H1 (cell line): Measurements from ENCODE around the gene BCAR3. TPM values are rescaled to one million over a fixed set of nuclear protein-coding genes. Genes with fewer than 3 reads are reported as not detected.
A peak's percentile ranks its signal among the peaks of the same experiment; 100 is the strongest.

Experiments used
- CTCF ChIA-PET: fragments of 300-600 bp; sonication (Branson Sonifier 250); formaldehyde crosslinking; loops from one replicate; lab custom pipeline; 2021; ENCODE audit not compliant: partially characterized antibody; lab: Charles Lee
- POLR2A ChIA-PET: fragments of 300-600 bp; sonication (Branson Sonifier 250); formaldehyde crosslinking; loops from one replicate; lab custom pipeline; 2021; ENCODE audit warnings: inconsistent platforms; ENCODE audit not compliant: partially characterized antibody; lab: Charles Lee
- DNase-seq, 2 experiments: peaks; one replicate each; pipeline versions ENCODE4 v3.0.0 to v3.0.0-alpha.2; 2010 to 2022; ENCODE audit warnings: low spot score in 2 of 2, low read depth in 1 of 2, mixed read lengths in 1 of 2
- FAIRE-seq: peaks from 2 replicates; lab custom pipeline; 2011; peaks lifted over from hg19 to GRCh38; lab: Jason Lieb, UNC
- H2AFZ ChIP-seq: 2 replicates; pipeline ENCODE4 v1.8.1; 2012; ENCODE audit warnings: low read length, inconsistent platforms
- H2AK5ac ChIP-seq: 2 replicates; pipeline ENCODE4 v1.6.1; 2013; ENCODE audit warnings: low read depth, low read length
- H2BK120ac ChIP-seq: replicated peaks from 2 replicates; pipeline ENCODE3; 2013; ENCODE audit warnings: low read depth, low read length, inconsistent platforms
- H2BK12ac ChIP-seq: 2 replicates; pipeline ENCODE4 v1.6.1; 2013; ENCODE audit warnings: low read depth, low read length
- H2BK15ac ChIP-seq: 2 replicates; pipeline ENCODE4 v1.6.1; 2013; ENCODE audit warnings: low read length
- H2BK20ac ChIP-seq: 2 replicates; pipeline ENCODE4 v1.6.1; 2013; ENCODE audit warnings: low read length
- H2BK5ac ChIP-seq: 2 replicates; pipeline ENCODE4 v1.6.1; 2013; ENCODE audit warnings: low read depth, low read length
- H3K14ac ChIP-seq: 2 replicates; pipeline ENCODE4 v1.6.1; 2013; ENCODE audit warnings: inconsistent platforms; ENCODE audit not compliant: insufficient read length
- H3K18ac ChIP-seq: 2 replicates; pipeline ENCODE4 v1.6.1; 2013; ENCODE audit warnings: low read length; ENCODE audit errors: extremely low read depth
- H3K23ac ChIP-seq: 2 replicates; pipeline ENCODE4 v1.6.1; 2013; ENCODE audit warnings: inconsistent platforms; ENCODE audit not compliant: insufficient read length
- H3K23me2 ChIP-seq: 2 replicates; pipeline ENCODE4 v1.6.1; 2013; ENCODE audit warnings: low read depth, low read length
- H3K27ac ChIP-seq: 2 replicates; pipeline ENCODE4 v1.6.1; 2011; ENCODE audit warnings: low read depth, low read length, inconsistent platforms
- H3K27me3 ChIP-seq, 4 experiments: replicated peaks in 1 of 4; 1 replicate in 1 of 4; 2 replicates in 3 of 4; pipeline versions ENCODE4 v1.6.1 to v1.8.1; 2011 to 2013; ENCODE audit warnings: low read length in 3 of 4, mild to moderate bottlenecking in 3 of 4, inconsistent platforms in 2 of 4, mixed read lengths in 2 of 4, moderate library complexity in 1 of 4; ENCODE audit not compliant: control insufficient read depth in 3 of 4, insufficient read depth in 3 of 4; ENCODE audit errors: extremely low read depth in 1 of 4
- H3K36me3 ChIP-seq, 4 experiments: 2 replicates each; pipeline versions ENCODE4 v1.6.1 to v1.8.1; 2011 to 2013; ENCODE audit warnings: mild to moderate bottlenecking in 4 of 4, low read length in 3 of 4, moderate library complexity in 2 of 4, control low read depth in 1 of 4, inconsistent platforms in 1 of 4; ENCODE audit not compliant: insufficient read depth in 4 of 4, control insufficient read depth in 2 of 4
- H3K4ac ChIP-seq: replicated peaks from 2 replicates; pipeline ENCODE3; 2013; ENCODE audit warnings: low read length, low read depth, mixed read lengths, inconsistent platforms; ENCODE audit not compliant: insufficient read length
- H3K4me1 ChIP-seq, 4 experiments: replicated peaks in 1 of 4; 1 replicate in 1 of 4; 2 replicates in 3 of 4; pipeline versions ENCODE4 v1.6.1 to v1.8.1; 2011 to 2013; ENCODE audit warnings: low read length in 3 of 4, inconsistent platforms in 2 of 4, mixed read lengths in 1 of 4; ENCODE audit not compliant: insufficient read depth in 4 of 4, control insufficient read depth in 3 of 4
- H3K4me2 ChIP-seq, 2 experiments: 2 replicates each; pipeline versions ENCODE4 v1.6.1 to v1.8.1; 2011 to 2013; ENCODE audit warnings: low read depth in 2 of 2, low read length in 2 of 2, control low read depth in 1 of 2, inconsistent platforms in 1 of 2, mild to moderate bottlenecking in 1 of 2; ENCODE audit not compliant: insufficient read depth in 1 of 2
- H3K4me3 ChIP-seq, 4 experiments: fragments of 200-600, 300-600 bp in 1 of 4; sonication (generic), shearing (Covaris generic), sonication (Bioruptor Twin) in 1 of 4; 2 replicates each; pipeline versions ENCODE4 v1.5.1 to v1.8.1; 2011 to 2016; ENCODE audit warnings: low read length in 4 of 4, low read depth in 3 of 4, control low read depth in 2 of 4, inconsistent platforms in 2 of 4, mild to moderate bottlenecking in 2 of 4, mixed read lengths in 1 of 4, moderate library complexity in 1 of 4; ENCODE audit not compliant: insufficient read depth in 2 of 4; ENCODE audit errors: extremely low read depth in 1 of 4
- H3K56ac ChIP-seq: replicated peaks from 2 replicates; pipeline ENCODE3; 2013; ENCODE audit warnings: low read depth, mild to moderate bottlenecking, mixed read lengths, low read length, inconsistent platforms; ENCODE audit not compliant: insufficient read length
- H3K79me1 ChIP-seq: 2 replicates; pipeline ENCODE4 v1.6.1; 2013; ENCODE audit warnings: low read depth, low read length, control low read depth
- H3K79me2 ChIP-seq, 2 experiments: 2 replicates each; pipeline versions ENCODE4 v1.6.1 to v1.8.1; 2012 to 2013; ENCODE audit warnings: low read length in 2 of 2, mild to moderate bottlenecking in 2 of 2, inconsistent platforms in 1 of 2; ENCODE audit not compliant: insufficient read depth in 2 of 2, control insufficient read depth in 1 of 2
- H3K9ac ChIP-seq, 4 experiments: replicated peaks in 1 of 4; 1 replicate in 1 of 4; 2 replicates in 3 of 4; pipeline versions ENCODE4 v1.6.1 to v1.8.1; 2011 to 2013; ENCODE audit warnings: low read depth in 3 of 4, low read length in 3 of 4, control low read depth in 2 of 4, mild to moderate bottlenecking in 2 of 4, moderate library complexity in 2 of 4, inconsistent platforms in 1 of 4; ENCODE audit errors: extremely low read depth in 1 of 4
- H3K9me3 ChIP-seq, 2 experiments: 2 replicates each; pipeline versions ENCODE4 v1.6.1 to v1.8.1; 2012 to 2013; ENCODE audit warnings: mild to moderate bottlenecking in 2 of 2, moderate library complexity in 2 of 2, control low read depth in 1 of 2, inconsistent platforms in 1 of 2, low read depth in 1 of 2, low read length in 1 of 2, mixed read lengths in 1 of 2; ENCODE audit not compliant: insufficient read depth in 2 of 2
- H4K20me1 ChIP-seq, 2 experiments: replicated peaks in 1 of 2; 2 replicates each; pipeline versions ENCODE3 to v1.8.1; 2011 to 2013; ENCODE audit warnings: inconsistent platforms in 2 of 2, low read length in 2 of 2, mild to moderate bottlenecking in 1 of 2; ENCODE audit not compliant: insufficient read depth in 2 of 2, control insufficient read depth in 1 of 2
- H4K5ac ChIP-seq: 2 replicates; pipeline ENCODE4 v1.6.1; 2013; ENCODE audit warnings: low read length, low read depth, mixed read lengths, inconsistent platforms; ENCODE audit not compliant: insufficient read length
- H4K8ac ChIP-seq: 2 replicates; pipeline ENCODE4 v1.8.0; 2013; ENCODE audit warnings: mild to moderate bottlenecking, moderate library complexity, low read length, inconsistent platforms; ENCODE audit not compliant: insufficient read depth; ENCODE audit errors: extremely low read depth
- H4K91ac ChIP-seq: replicated peaks from 2 replicates; pipeline ENCODE3; 2013; ENCODE audit warnings: low read length, mixed read lengths, inconsistent platforms; ENCODE audit not compliant: insufficient read length
- RAD21 ChIP-seq, 2 experiments: IDR thresholded peaks in 1 of 2; conservative IDR thresholded peaks in 1 of 2; 2 replicates each; pipeline ENCODE4 v1.6.1; 2011; ENCODE audit warnings: low read depth in 2 of 2, low read length in 2 of 2, improper control_type of control experiment in 1 of 2, inconsistent platforms in 1 of 2, mild to moderate bottlenecking in 1 of 2, moderate library complexity in 1 of 2
- YY1 ChIP-seq: IDR thresholded peaks from 2 replicates; pipeline ENCODE4 v1.6.1; 2011; ENCODE audit warnings: low read depth, mild to moderate bottlenecking, low read length
- WGBS, 2 experiments: shearing (Covaris generic) in 1 of 2; methylation state at CpG; one replicate each; pipeline versions ENCODE4 v1.1.6 to v1.1.7; 2013 to 2015; ENCODE audit warnings: low lambda C conversion rate in 2 of 2, mixed read lengths in 2 of 2, inconsistent platforms in 1 of 2, low coverage in 1 of 2, missing lambda C conversion rate in 1 of 2; ENCODE audit not compliant: insufficient replicate concordance in 2 of 2, insufficient coverage in 1 of 2, insufficient read length in 1 of 2; ENCODE audit errors: extremely low coverage in 1 of 2, missing lambda C conversion rate in 1 of 2; 5-methylcytosine and 5-hydroxymethylcytosine counted together
- polyA plus RNA-seq, 7 experiments: library from polyadenylated mRNA; depleted of rRNA in 3 of 7; stranded (reverse) in 5 of 7; unstranded in 2 of 7; fragments of >200 nt in 5 of 7; fragments of 200-250 nt in 2 of 7; gene quantifications; 1 replicate in 5 of 7; 2 replicates in 1 of 7; 4 replicates in 1 of 7; pipeline versions ENCODE4 v1.2.1 to v1.2.3, GENCODE V29; 2011 to 2013; ENCODE audit warnings: missing spikeins in 2 of 7, mixed read lengths in 2 of 7
- total RNA-seq: library from RNA; stranded (reverse); fragmentation: NEBNext Ultra II Directional; extraction: Animal tissue kit (Norgen Biotek cat#: 25700); gene quantifications from 2 replicates; pipeline ENCODE4 v1.2.1, GENCODE V29; 2021
- TF ChIP-seq, protein P1 (sequence below), 3 experiments: IDR thresholded peaks; 1 replicate in 2 of 3; 2 replicates in 1 of 3; pipeline versions ENCODE4 v1.5.1 to v1.6.1; 2011; ENCODE audit warnings: low read length in 3 of 3, mild to moderate bottlenecking in 3 of 3, inconsistent platforms in 2 of 3, low read depth in 1 of 3, moderate library complexity in 1 of 3; ENCODE audit not compliant: insufficient read depth in 1 of 3; ENCODE audit errors: control extremely low read depth in 1 of 3

The BCAR3 gene
- total and polyA plus RNA-seq, 2 of the 8 experiments (the other 6 are each of a cell fraction or from before 2014, with no cell fraction given) = 5.6 to 9.2 TPM

DNA sequence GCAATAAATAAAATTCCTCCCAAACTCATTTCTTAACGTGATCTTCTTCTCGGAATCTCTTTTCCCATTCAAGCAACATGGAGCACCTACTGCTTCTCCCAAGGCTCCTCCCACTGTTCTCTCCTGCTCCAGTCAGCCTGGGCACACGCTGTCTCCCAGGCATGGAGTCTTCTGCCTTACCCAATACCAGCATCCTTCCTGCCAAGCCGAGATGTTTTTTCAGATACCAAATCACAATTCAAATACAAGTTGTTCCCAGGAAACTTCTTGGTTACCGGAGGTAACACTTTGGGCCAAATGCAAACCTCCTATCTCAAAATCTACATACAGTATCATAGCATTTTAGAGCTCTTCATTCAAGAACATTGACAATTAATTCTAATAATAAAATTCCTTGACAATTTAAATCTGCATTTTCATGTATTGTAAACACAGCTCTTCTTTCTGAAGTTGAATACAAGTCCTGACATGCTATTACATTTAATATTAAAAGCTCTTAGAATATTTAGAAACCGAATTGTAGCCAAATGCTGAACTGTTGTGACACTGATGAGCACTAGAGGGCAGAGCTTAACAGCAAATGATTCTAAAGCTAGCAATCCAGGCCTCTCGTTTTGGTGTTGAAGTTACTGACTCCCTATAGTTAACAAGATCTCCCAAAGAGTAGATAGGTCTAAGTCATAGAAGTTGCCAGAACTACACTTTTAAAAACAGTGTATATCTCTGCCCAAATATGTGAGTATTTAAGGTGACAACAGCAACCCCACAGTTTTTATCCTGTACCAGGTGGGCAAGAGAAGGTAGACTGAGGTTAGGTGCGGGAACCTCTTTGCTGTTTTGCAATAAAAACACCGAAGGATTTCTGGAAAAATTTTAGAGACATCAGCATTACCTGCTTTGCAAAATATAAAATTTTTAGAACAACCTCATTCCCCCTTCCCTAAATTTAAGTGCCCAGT lies 52.3 kb downstream of the BCAR3 start:
- no peak overlapping the region for H2AK5ac ChIP-seq
- H3K14ac ChIP-seq = no peak overlapping the region
- peak overlapping the region; percentile 25 for H3K4ac ChIP-seq
- H3K79me1 ChIP-seq = no peaks in the 10 kb centered on the region
- no peak overlapping the region for H4K8ac ChIP-seq
- H2BK20ac ChIP-seq = no peak overlapping the region
- no peak overlapping the region for H3K18ac ChIP-seq
- H3K56ac ChIP-seq = no peak overlapping the region
- no peak overlapping the region for H2BK120ac ChIP-seq
- peak; percentile 98 to 99 for TF ChIP-seq RAD21 (IDR thresholded peaks at IDR 0.05 in 1 of 2, conservative IDR thresholded peaks at IDR 0.05 in 1 of 2; ENCODE audit: low read depth in 2 of 2, low read length in 2 of 2)
- TF ChIP-seq, protein P1, sequence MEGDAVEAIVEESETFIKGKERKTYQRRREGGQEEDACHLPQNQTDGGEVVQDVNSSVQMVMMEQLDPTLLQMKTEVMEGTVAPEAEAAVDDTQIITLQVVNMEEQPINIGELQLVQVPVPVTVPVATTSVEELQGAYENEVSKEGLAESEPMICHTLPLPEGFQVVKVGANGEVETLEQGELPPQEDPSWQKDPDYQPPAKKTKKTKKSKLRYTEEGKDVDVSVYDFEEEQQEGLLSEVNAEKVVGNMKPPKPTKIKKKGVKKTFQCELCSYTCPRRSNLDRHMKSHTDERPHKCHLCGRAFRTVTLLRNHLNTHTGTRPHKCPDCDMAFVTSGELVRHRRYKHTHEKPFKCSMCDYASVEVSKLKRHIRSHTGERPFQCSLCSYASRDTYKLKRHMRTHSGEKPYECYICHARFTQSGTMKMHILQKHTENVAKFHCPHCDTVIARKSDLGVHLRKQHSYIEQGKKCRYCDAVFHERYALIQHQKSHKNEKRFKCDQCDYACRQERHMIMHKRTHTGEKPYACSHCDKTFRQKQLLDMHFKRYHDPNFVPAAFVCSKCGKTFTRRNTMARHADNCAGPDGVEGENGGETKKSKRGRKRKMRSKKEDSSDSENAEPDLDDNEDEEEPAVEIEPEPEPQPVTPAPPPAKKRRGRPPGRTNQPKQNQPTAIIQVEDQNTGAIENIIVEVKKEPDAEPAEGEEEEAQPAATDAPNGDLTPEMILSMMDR (IDR thresholded peaks at IDR 0.05; ENCODE audit: control extremely low read depth in 1 of 3, insufficient read depth in 1 of 3, low read depth in 1 of 3, low read length in 3 of 3) = peak in 2 of 3 experiments; percentile 81 to 86; a peak in 3 of 4 replicates
- TF ChIP-seq YY1 = no peak
- TF ChIP-seq, all 59 proteins: peak for 2
- H3K23me2 ChIP-seq = no peaks in the 10 kb centered on the region; the same call in 1 of the 2 replicates
- H4K20me1 ChIP-seq = no peaks in the 10 kb centered on the region
- H3K27me3 ChIP-seq = no peaks in the 10 kb centered on the region
- H3K9ac ChIP-seq = no peak overlapping the region
- no peak overlapping the region for H3K4me3 ChIP-seq
- H2BK12ac ChIP-seq = no peak overlapping the region
- no peak overlapping the region for H2BK15ac ChIP-seq
- H3K79me2 ChIP-seq = no peaks in the 10 kb centered on the region
- 77% methylated on average over 9 of the region's 9 CpGs; no CpG with 5 or more reads in 1 of the 2 experiments for WGBS, 2 experiments
- FAIRE-seq (peak; percentile 94), DNase-seq (no peak)
- no peaks in the 10 kb centered on the region; a peak in 1 of 4 replicates for H3K9me3 ChIP-seq
- CTCF ChIA-PET = interaction anchor here (0.6 to 31.2 kb wide), 57 partner anchors 9 to 1482 kb away, joined by 3 to 620 read pairs (median 4); partner anchors contain the start of gene BCAR3
- no peak overlapping the region for H3K23ac ChIP-seq
- no peak overlapping the region for H2AFZ ChIP-seq
- 0 out of 7 replicates have a peak, but pooled peaks cover 0 to 2% (median 0%) of the 10 kb centered on the region in 4 experiments for H3K4me1 ChIP-seq
- no peak overlapping the region for H4K5ac ChIP-seq
- H2BK5ac ChIP-seq = no peak overlapping the region
- POLR2A ChIA-PET = interaction anchor here (0.7 to 1.7 kb wide), 6 partner anchors 182 to 250 kb away, joined by 3 to 6 read pairs (median 4); partner anchors contain the start of gene DNTTIP2
- peak overlapping the region; percentile 51 for H4K91ac ChIP-seq
- no peak overlapping the region for H3K27ac ChIP-seq
- no peak overlapping the region for H3K4me2 ChIP-seq
- no peaks in the 10 kb centered on the region for H3K36me3 ChIP-seq
